Hindlimb muscle (tissue), 1 donor: Measurements from ENCODE around the gene SF3B1. TPM values are rescaled to one million over a fixed set of nuclear protein-coding genes. Genes with fewer than 3 reads are reported as not detected.

Experiments
- polyA plus RNA-seq: library from polyadenylated mRNA; unstranded; fragments of 120-200 nt; gene quantifications from one replicate; pipeline ENCODE4 v1.2.1, GENCODE V29; 2013; ENCODE audit not compliant: insufficient read length

SF3B1 gene
- polyA plus RNA-seq, 1 donor, result 250 TPM

Other genes starting within 250 kb of the SF3B1 start
- 20.7 TPM for gene ANKRD44, start 124.2 kb downstream of the SF3B1 start, polyA plus RNA-seq
- 9.0 TPM for gene COQ10B, start 18.5 kb upstream of the SF3B1 start, polyA plus RNA-seq
- gene HSPD1, start 64.8 kb upstream of the SF3B1 start, polyA plus RNA-seq, result 221 TPM
- 100 TPM for gene HSPE1, start 65.4 kb upstream of the SF3B1 start, polyA plus RNA-seq
- gene MOB4, start 81.0 kb upstream of the SF3B1 start, polyA plus RNA-seq, result 33.4 TPM
- gene RFTN2, start 240.6 kb upstream of the SF3B1 start, polyA plus RNA-seq, result 13.2 TPM